GM23338 (cell line): ENCODE measurements around the gene BMF. TPM values are rescaled to one million over a fixed set of nuclear protein-coding genes. Genes with fewer than 3 reads are reported as not detected.

Experiments
- ATAC-seq: fragments of 200-7000 bp; cut with Tn5 transposase; 3 replicates; pipeline ENCODE4 v1.9.1; 2020
- DNase-seq: peaks from one replicate; pipeline ENCODE4 v3.0.0-alpha.2; 2015; ENCODE audit warnings: low spot score
- H2AFZ ChIP-seq: fragments of 200-600 bp; sonication (generic); 2 replicates; pipeline ENCODE4 v1.8.0; 2016; ENCODE audit warnings: antibody characterized with exemption, mild to moderate bottlenecking, moderate library complexity
- H3F3A ChIP-seq: fragments of 200-600 bp; sonication (generic); replicated peaks from 2 replicates; pipeline ENCODE4 v1.8.0; 2017; ENCODE audit warnings: antibody characterized with exemption, mixed run types, low read depth
- H3K27ac ChIP-seq: fragments of 200-600 bp; sonication (generic); 2 replicates; pipeline ENCODE4 v1.6.1; 2016; ENCODE audit warnings: low read depth
- H3K27me3 ChIP-seq: fragments of 200-600 bp; sonication (generic); 2 replicates; pipeline ENCODE4 v1.8.0; 2016; ENCODE audit warnings: mild to moderate bottlenecking, mixed run types, moderate library complexity; ENCODE audit not compliant: insufficient read depth
- H3K36me3 ChIP-seq: fragments of 200-600 bp; sonication (generic); 2 replicates; pipeline ENCODE4 v1.8.0; 2016; ENCODE audit warnings: mild to moderate bottlenecking; ENCODE audit not compliant: insufficient read depth
- H3K4me1 ChIP-seq: fragments of 200-600 bp; sonication (generic); 2 replicates; pipeline ENCODE4 v1.8.0; 2016; ENCODE audit warnings: mild to moderate bottlenecking, moderate library complexity; ENCODE audit not compliant: insufficient read depth
- H3K4me2 ChIP-seq: fragments of 200-600 bp; sonication (generic); 2 replicates; pipeline ENCODE4 v1.7.1; 2017; ENCODE audit warnings: mixed run types
- H3K4me3 ChIP-seq: fragments of 200-600 bp; sonication (generic); 2 replicates; pipeline ENCODE4 v1.6.1; 2016; ENCODE audit warnings: mixed run types
- H3K79me2 ChIP-seq: fragments of 200-600 bp; sonication (generic); replicated peaks from 2 replicates; pipeline ENCODE4 v1.8.0; 2017; ENCODE audit warnings: mild to moderate bottlenecking; ENCODE audit not compliant: insufficient read depth
- H3K9me2 ChIP-seq: fragments of 200-600 bp; sonication (generic); 2 replicates; pipeline ENCODE4 v1.8.0; 2017; ENCODE audit not compliant: insufficient read depth
- H4K20me1 ChIP-seq: fragments of 200-600 bp; sonication (generic); replicated peaks from 2 replicates; pipeline ENCODE4 v1.8.0; 2017; ENCODE audit warnings: mild to moderate bottlenecking; ENCODE audit not compliant: insufficient read depth
- H3K27ac Mint-ChIP-seq: 2 replicates; pipeline ENCODE4 v1.8.0; 2020; ENCODE audit warnings: inconsistent platforms, mild to moderate bottlenecking, moderate library complexity, mixed read lengths
- H3K27me3 Mint-ChIP-seq: 3 replicates; pipeline ENCODE4 v1.8.0; 2022; ENCODE audit warnings: low read depth, mild to moderate bottlenecking, moderate library complexity, mixed read lengths, inconsistent platforms; ENCODE audit not compliant: insufficient read depth, poor library complexity
- H3K36me3 Mint-ChIP-seq: 3 replicates; pipeline ENCODE4 v1.8.0; 2021; ENCODE audit warnings: low read depth, mild to moderate bottlenecking, inconsistent platforms, moderate library complexity, mixed read lengths
- H3K4me1 Mint-ChIP-seq: 3 replicates; pipeline ENCODE4 v1.8.0; 2020; ENCODE audit warnings: mild to moderate bottlenecking, inconsistent platforms, mixed read lengths
- H3K4me3 Mint-ChIP-seq: 3 replicates; pipeline ENCODE4 v1.8.0; 2021; ENCODE audit warnings: moderate library complexity, mild to moderate bottlenecking, inconsistent platforms, mixed read lengths
- H3K9me3 Mint-ChIP-seq: 3 replicates; pipeline ENCODE4 v1.8.0; 2020; ENCODE audit warnings: moderate library complexity, mild to moderate bottlenecking, inconsistent platforms, mixed read lengths
- EZH2 ChIP-seq: fragments of 200-600 bp; sonication (generic); IDR thresholded peaks from one replicate; pipeline ENCODE4 v1.8.0; 2017; ENCODE audit warnings: antibody characterized with exemption, mild to moderate bottlenecking, low read depth; ENCODE audit not compliant: unreplicated experiment
- EZH2phosphoT487 ChIP-seq: fragments of 200-600 bp; sonication (generic); IDR thresholded peaks from one replicate; pipeline ENCODE4 v1.8.1; 2018; ENCODE audit warnings: antibody characterized with exemption; ENCODE audit not compliant: unreplicated experiment
- JUNB ChIP-seq: IDR thresholded peaks from one replicate; pipeline ENCODE4 v1.6.1; 2016; ENCODE audit warnings: antibody characterized with exemption; ENCODE audit not compliant: unreplicated experiment
- NANOG ChIP-seq: IDR thresholded peaks from 2 replicates; pipeline ENCODE4 v1.6.1; 2016; ENCODE audit warnings: antibody characterized with exemption, borderline replicate concordance
- POLR2AphosphoS5 ChIP-seq: IDR thresholded peaks from 2 replicates; pipeline ENCODE4 v1.6.1; 2016; ENCODE audit warnings: antibody characterized with exemption, low read depth
- STAT1 ChIP-seq: IDR thresholded peaks from one replicate; pipeline ENCODE4 v1.6.1; 2016; ENCODE audit warnings: antibody characterized with exemption; ENCODE audit not compliant: unreplicated experiment
- ZNF114 ChIP-seq: fragments of 250-450 bp; sonication (Bioruptor Pico); IDR thresholded peaks from 2 replicates; pipeline ENCODE4 v1.5.0; 2020; ENCODE audit warnings: mild to moderate bottlenecking, moderate library complexity
- ZNF331 ChIP-seq: fragments of 250-450 bp; sonication (Bioruptor Pico); IDR thresholded peaks from 2 replicates; pipeline ENCODE4 v1.5.0; 2020; ENCODE audit warnings: low read depth, mild to moderate bottlenecking, moderate library complexity
- polyA plus RNA-seq: library from polyadenylated mRNA; unstranded; fragments of >200 nt; fragmentation: Nextera tagmentation; extraction: Ambion mirVana; gene quantifications from 2 replicates; pipeline ENCODE4 v1.2.1, GENCODE V29; 2016
- total RNA-seq: library from RNA; depleted of rRNA; stranded (reverse); fragments of >200 nt; shearing (Covaris generic); gene quantifications from 2 replicates; pipeline ENCODE4 v1.2.3, GENCODE V29; 2014
- TF ChIP-seq, protein P1 (sequence below), 2 experiments: fragments of 200-600 bp in 1 of 2; sonication (generic) in 1 of 2; conservative IDR thresholded peaks; 2 replicates each; pipeline versions ENCODE4 v1.5.1 to v1.6.1; 2016 to 2017; ENCODE audit warnings: antibody characterized with exemption in 2 of 2, low read depth in 2 of 2, mild to moderate bottlenecking in 2 of 2, moderate library complexity in 1 of 2
- TF ChIP-seq, protein P2 (sequence below): IDR thresholded peaks from 2 replicates; pipeline ENCODE4 v1.6.1; 2016; ENCODE audit warnings: antibody characterized with exemption
- TF ChIP-seq, protein P3 (sequence below): fragments of 250-450 bp; sonication (Bioruptor Pico); IDR thresholded peaks from 2 replicates; pipeline ENCODE4 v1.5.0; 2020; ENCODE audit warnings: mild to moderate bottlenecking, moderate library complexity

The BMF gene
- total and polyA plus RNA-seq, 2 experiments from 2014 or later, result 2.0 to 20.3 TPM

DNA sequence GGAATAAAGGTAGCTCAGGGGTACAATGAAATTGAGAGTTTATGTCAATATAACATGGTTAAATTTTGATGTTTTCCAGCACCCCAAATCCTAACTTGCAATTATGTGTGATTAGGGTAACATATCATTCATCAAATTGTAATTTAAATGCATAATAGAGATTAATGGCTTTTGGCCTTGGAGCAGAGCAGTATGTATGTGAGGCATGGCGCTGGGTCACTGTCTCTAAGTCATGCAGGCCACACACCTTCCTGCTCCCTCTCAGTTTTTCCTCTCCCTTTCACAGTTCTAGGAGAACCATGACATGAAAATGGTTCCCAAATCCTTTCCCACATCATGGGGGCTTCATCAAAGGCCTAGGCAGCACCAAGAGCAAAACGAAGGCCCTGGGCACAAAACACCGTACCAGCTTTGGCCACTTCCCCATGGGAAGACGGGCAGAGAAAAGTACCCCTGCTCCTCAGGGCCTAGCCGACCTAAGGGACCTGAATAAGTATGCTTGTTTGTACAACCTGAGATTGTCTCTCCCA is 65.8 kb downstream of the BMF start:
- Mint-ChIP-seq H3K9me3 (no peaks in the 10 kb centered on the region), H3K36me3 (peaks cover 6% of the 10 kb centered on the region), H3K4me3 (no peak overlapping the region), H3K27me3 (peaks cover 6% of the 10 kb centered on the region), H3K27ac (peak overlapping the region; percentile 37; the same call in 1 of the 2 replicates), H3K4me1 (peaks cover 37% of the 10 kb centered on the region)
- no peak overlapping the region for H3K27ac ChIP-seq
- H3K79me2 ChIP-seq, result peaks cover 9% of the 10 kb centered on the region
- H4K20me1 ChIP-seq, result peaks cover 3% of the 10 kb centered on the region; the same call in 1 of the 2 replicates
- H3K36me3 ChIP-seq, result no peaks in the 10 kb centered on the region
- H3F3A ChIP-seq, result peaks cover 4% of the 10 kb centered on the region; the same call in 1 of the 2 replicates
- no peak for ATAC-seq
- no peaks in the 10 kb centered on the region for H3K27me3 ChIP-seq
- no peaks in the 10 kb centered on the region for H3K9me2 ChIP-seq
- no peak for DNase-seq
- H3K4me2 ChIP-seq, result no peak overlapping the region
- TF ChIP-seq ZNF114 (no peak), EZH2phosphoT487 (no peak), EZH2 (no peak), STAT1 (no peak), ZNF331 (CRISPR knock-in tag) (no peak), NANOG (no peak), JUNB (no peak), POLR2AphosphoS5 (no peak)
- TF ChIP-seq, protein P1, sequence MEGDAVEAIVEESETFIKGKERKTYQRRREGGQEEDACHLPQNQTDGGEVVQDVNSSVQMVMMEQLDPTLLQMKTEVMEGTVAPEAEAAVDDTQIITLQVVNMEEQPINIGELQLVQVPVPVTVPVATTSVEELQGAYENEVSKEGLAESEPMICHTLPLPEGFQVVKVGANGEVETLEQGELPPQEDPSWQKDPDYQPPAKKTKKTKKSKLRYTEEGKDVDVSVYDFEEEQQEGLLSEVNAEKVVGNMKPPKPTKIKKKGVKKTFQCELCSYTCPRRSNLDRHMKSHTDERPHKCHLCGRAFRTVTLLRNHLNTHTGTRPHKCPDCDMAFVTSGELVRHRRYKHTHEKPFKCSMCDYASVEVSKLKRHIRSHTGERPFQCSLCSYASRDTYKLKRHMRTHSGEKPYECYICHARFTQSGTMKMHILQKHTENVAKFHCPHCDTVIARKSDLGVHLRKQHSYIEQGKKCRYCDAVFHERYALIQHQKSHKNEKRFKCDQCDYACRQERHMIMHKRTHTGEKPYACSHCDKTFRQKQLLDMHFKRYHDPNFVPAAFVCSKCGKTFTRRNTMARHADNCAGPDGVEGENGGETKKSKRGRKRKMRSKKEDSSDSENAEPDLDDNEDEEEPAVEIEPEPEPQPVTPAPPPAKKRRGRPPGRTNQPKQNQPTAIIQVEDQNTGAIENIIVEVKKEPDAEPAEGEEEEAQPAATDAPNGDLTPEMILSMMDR (conservative IDR thresholded peaks at IDR 0.05; ENCODE audit: low read depth in 2 of 2), result no peak
- TF ChIP-seq, protein P2, sequence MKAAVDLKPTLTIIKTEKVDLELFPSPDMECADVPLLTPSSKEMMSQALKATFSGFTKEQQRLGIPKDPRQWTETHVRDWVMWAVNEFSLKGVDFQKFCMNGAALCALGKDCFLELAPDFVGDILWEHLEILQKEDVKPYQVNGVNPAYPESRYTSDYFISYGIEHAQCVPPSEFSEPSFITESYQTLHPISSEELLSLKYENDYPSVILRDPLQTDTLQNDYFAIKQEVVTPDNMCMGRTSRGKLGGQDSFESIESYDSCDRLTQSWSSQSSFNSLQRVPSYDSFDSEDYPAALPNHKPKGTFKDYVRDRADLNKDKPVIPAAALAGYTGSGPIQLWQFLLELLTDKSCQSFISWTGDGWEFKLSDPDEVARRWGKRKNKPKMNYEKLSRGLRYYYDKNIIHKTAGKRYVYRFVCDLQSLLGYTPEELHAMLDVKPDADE, result no peak
- TF ChIP-seq, protein P3, sequence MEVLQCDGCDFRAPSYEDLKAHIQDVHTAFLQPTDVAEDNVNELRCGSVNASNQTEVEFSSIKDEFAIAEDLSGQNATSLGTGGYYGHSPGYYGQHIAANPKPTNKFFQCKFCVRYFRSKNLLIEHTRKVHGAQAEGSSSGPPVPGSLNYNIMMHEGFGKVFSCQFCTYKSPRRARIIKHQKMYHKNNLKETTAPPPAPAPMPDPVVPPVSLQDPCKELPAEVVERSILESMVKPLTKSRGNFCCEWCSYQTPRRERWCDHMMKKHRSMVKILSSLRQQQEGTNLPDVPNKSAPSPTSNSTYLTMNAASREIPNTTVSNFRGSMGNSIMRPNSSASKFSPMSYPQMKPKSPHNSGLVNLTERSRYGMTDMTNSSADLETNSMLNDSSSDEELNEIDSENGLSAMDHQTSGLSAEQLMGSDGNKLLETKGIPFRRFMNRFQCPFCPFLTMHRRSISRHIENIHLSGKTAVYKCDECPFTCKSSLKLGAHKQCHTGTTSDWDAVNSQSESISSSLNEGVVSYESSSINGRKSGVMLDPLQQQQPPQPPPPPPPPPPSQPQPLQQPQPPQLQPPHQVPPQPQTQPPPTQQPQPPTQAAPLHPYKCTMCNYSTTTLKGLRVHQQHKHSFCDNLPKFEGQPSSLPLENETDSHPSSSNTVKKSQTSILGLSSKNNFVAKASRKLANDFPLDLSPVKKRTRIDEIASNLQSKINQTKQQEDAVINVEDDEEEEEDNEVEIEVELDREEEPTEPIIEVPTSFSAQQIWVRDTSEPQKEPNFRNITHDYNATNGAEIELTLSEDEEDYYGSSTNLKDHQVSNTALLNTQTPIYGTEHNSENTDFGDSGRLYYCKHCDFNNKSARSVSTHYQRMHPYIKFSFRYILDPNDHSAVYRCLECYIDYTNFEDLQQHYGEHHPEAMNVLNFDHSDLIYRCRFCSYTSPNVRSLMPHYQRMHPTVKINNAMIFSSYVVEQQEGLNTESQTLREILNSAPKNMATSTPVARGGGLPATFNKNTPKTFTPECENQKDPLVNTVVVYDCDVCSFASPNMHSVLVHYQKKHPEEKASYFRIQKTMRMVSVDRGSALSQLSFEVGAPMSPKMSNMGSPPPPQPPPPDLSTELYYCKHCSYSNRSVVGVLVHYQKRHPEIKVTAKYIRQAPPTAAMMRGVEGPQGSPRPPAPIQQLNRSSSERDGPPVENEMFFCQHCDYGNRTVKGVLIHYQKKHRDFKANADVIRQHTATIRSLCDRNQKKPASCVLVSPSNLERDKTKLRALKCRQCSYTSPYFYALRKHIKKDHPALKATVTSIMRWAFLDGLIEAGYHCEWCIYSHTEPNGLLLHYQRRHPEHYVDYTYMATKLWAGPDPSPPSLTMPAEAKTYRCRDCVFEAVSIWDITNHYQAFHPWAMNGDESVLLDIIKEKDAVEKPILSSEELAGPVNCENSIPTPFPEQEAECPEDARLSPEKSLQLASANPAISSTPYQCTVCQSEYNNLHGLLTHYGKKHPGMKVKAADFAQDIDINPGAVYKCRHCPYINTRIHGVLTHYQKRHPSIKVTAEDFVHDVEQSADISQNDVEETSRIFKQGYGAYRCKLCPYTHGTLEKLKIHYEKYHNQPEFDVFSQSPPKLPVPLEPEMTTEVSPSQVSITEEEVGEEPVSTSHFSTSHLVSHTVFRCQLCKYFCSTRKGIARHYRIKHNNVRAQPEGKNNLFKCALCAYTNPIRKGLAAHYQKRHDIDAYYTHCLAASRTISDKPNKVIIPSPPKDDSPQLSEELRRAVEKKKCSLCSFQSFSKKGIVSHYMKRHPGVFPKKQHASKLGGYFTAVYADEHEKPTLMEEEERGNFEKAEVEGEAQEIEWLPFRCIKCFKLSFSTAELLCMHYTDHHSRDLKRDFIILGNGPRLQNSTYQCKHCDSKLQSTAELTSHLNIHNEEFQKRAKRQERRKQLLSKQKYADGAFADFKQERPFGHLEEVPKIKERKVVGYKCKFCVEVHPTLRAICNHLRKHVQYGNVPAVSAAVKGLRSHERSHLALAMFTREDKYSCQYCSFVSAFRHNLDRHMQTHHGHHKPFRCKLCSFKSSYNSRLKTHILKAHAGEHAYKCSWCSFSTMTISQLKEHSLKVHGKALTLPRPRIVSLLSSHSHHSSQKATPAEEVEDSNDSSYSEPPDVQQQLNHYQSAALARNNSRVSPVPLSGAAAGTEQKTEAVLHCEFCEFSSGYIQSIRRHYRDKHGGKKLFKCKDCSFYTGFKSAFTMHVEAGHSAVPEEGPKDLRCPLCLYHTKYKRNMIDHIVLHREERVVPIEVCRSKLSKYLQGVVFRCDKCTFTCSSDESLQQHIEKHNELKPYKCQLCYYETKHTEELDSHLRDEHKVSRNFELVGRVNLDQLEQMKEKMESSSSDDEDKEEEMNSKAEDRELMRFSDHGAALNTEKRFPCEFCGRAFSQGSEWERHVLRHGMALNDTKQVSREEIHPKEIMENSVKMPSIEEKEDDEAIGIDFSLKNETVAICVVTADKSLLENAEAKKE (CRISPR knock-in tag), result no peak
- H3K4me3 ChIP-seq, result no peak overlapping the region
- H3K4me1 ChIP-seq, result peaks cover 13% of the 10 kb centered on the region
- H2AFZ ChIP-seq, result no peak overlapping the region
